ENCODE data around the gene WBP4. TPM values are rescaled to one million over a fixed set of nuclear protein-coding genes. Genes with fewer than 3 reads are reported as not detected.
"Not testable (repeated sequence)": the region's sequence is repeated elsewhere in the genome, so short reads cannot be mapped to it uniquely, and the experiment has no call there.

Gene WBP4
- total RNA-seq, 1 donor from 2014 or later, result 8.9 TPM

- Mint-ChIP-seq H3K4me1 (ENCODE audit: low read depth, unreplicated experiment) (no peaks in the 10 kb centered on the region), H3K36me3 (ENCODE audit: unreplicated experiment) (no peaks in the 10 kb centered on the region), H3K27me3 (ENCODE audit: unreplicated experiment) (peaks cover 1% of the 10 kb centered on the region), H3K27ac (ENCODE audit: unreplicated experiment) (no peak overlapping the region), H3K4me3 (ENCODE audit: unreplicated experiment) (no peak overlapping the region), H3K9me3 (ENCODE audit: unreplicated experiment) (no peaks in the 10 kb centered on the region)
- TF ChIP-seq, protein P1, sequence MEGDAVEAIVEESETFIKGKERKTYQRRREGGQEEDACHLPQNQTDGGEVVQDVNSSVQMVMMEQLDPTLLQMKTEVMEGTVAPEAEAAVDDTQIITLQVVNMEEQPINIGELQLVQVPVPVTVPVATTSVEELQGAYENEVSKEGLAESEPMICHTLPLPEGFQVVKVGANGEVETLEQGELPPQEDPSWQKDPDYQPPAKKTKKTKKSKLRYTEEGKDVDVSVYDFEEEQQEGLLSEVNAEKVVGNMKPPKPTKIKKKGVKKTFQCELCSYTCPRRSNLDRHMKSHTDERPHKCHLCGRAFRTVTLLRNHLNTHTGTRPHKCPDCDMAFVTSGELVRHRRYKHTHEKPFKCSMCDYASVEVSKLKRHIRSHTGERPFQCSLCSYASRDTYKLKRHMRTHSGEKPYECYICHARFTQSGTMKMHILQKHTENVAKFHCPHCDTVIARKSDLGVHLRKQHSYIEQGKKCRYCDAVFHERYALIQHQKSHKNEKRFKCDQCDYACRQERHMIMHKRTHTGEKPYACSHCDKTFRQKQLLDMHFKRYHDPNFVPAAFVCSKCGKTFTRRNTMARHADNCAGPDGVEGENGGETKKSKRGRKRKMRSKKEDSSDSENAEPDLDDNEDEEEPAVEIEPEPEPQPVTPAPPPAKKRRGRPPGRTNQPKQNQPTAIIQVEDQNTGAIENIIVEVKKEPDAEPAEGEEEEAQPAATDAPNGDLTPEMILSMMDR (IDR thresholded peaks at IDR 0.05; ENCODE audit: partially characterized antibody, unreplicated experiment), result no peak
- no peak for DNase-seq
Measured at GRCh38 chr13:41117869-41118268, 56.6 kb downstream of the WBP4 start.

- Mint-ChIP-seq H3K27ac (ENCODE audit: unreplicated experiment) (no peak overlapping the region), H3K4me3 (ENCODE audit: unreplicated experiment) (no peak overlapping the region), H3K9me3 (ENCODE audit: unreplicated experiment) (no peaks in the 10 kb centered on the region), H3K27me3 (ENCODE audit: unreplicated experiment) (no peaks in the 10 kb centered on the region), H3K36me3 (ENCODE audit: unreplicated experiment) (no peaks in the 10 kb centered on the region), H3K4me1 (ENCODE audit: low read depth, unreplicated experiment) (no peaks in the 10 kb centered on the region)
- TF ChIP-seq, protein P1 (IDR thresholded peaks at IDR 0.05; ENCODE audit: partially characterized antibody, unreplicated experiment), result no peak
- no peak for DNase-seq
Measured at GRCh38 chr13:41122838-41123237, 61.5 kb downstream of the WBP4 start.

- no peak for DNase-seq
- no peak overlapping the region for H3K4me3 Mint-ChIP-seq (ENCODE audit: unreplicated experiment)
- TF ChIP-seq, protein P1 (IDR thresholded peaks at IDR 0.05; ENCODE audit: partially characterized antibody, unreplicated experiment), result no peak
- H3K4me1 Mint-ChIP-seq (ENCODE audit: low read depth, unreplicated experiment), result peaks cover 16% of the 10 kb centered on the region
- peaks cover 3% of the 10 kb centered on the region for H3K9me3 Mint-ChIP-seq (ENCODE audit: unreplicated experiment)
- no peaks in the 10 kb centered on the region for H3K36me3 Mint-ChIP-seq (ENCODE audit: unreplicated experiment)
- H3K27me3 Mint-ChIP-seq (ENCODE audit: unreplicated experiment), result no peaks in the 10 kb centered on the region
- no peak overlapping the region for H3K27ac Mint-ChIP-seq (ENCODE audit: unreplicated experiment)
Measured at GRCh38 chr13:41127701-41128100, 66.4 kb downstream of the WBP4 start.

- Mint-ChIP-seq H3K4me1 (ENCODE audit: low read depth, unreplicated experiment) (peaks cover 16% of the 10 kb centered on the region), H3K9me3 (ENCODE audit: unreplicated experiment) (peaks cover 5% of the 10 kb centered on the region), H3K27me3 (ENCODE audit: unreplicated experiment) (no peaks in the 10 kb centered on the region), H3K36me3 (ENCODE audit: unreplicated experiment) (no peaks in the 10 kb centered on the region), H3K4me3 (ENCODE audit: unreplicated experiment) (peak overlapping the region; percentile 96), H3K27ac (ENCODE audit: unreplicated experiment) (no peak overlapping the region)
- TF ChIP-seq, protein P1 (IDR thresholded peaks at IDR 0.05; ENCODE audit: partially characterized antibody, unreplicated experiment), result no peak
- DNase-seq, result no peak
Measured at GRCh38 chr13:41130356-41130755, 69.0 kb downstream of the WBP4 start.

- Mint-ChIP-seq H3K4me3 (ENCODE audit: unreplicated experiment) (peak overlapping the region; percentile 96), H3K27ac (ENCODE audit: unreplicated experiment) (peak overlapping the region; percentile 46), H3K4me1 (ENCODE audit: low read depth, unreplicated experiment) (peaks cover 16% of the 10 kb centered on the region)
- not testable (repeated sequence) for DNase-seq; H3K9me3 Mint-ChIP-seq (ENCODE audit: unreplicated experiment); H3K36me3 Mint-ChIP-seq (ENCODE audit: unreplicated experiment); H3K27me3 Mint-ChIP-seq (ENCODE audit: unreplicated experiment)
Measured at GRCh38 chr13:41131189-41131588, 69.9 kb downstream of the WBP4 start.

DNA sequence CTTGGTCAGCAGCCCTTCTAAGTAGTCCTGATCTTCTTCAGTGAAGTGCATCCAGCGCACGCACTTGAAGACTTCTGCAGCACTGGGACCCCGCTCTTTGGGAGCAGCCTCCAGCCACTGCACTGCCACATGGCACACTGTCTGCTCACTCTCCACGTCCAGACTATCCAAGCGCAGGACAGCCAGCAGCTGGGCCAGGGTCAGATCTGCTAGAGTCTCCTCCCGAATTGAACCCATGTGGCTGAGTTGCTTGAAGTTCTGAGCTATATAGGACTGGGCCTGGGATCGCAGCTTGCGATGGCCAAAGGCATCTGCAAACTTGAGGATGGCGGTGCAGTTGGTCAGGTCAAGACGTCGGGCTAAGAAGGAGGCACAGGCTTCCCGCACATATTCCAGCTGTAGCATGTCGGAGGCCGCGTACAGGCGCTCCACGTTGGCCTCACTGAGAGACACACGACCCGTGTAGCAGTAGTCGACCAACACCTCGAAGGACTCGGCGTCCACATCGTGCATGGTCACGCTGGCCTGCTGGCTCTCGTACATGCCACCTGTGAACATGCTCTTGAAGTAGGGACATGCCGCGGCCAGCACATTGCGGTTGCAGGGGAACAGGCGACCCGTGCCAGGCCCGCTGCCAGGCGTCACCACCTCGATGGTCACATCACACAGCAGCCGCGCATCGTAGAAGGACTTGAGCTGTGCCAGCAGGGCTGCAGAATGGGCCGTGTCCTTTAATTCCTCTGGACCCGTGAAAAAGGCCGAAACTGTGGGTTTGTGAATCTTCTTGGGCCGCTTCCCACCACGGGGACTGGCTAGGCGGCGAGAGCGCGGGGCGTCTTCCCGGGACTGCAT, 70.6 kb downstream of the WBP4 start:
- H3K9me3 Mint-ChIP-seq (ENCODE audit: unreplicated experiment); DNase-seq; H3K36me3 Mint-ChIP-seq (ENCODE audit: unreplicated experiment); H3K27me3 Mint-ChIP-seq (ENCODE audit: unreplicated experiment): not testable (repeated sequence)
- peak overlapping the region; percentile 92 for H3K27ac Mint-ChIP-seq (ENCODE audit: unreplicated experiment)
- H3K4me3 Mint-ChIP-seq (ENCODE audit: unreplicated experiment), result peak overlapping the region; percentile 96
- peaks cover 16% of the 10 kb centered on the region for H3K4me1 Mint-ChIP-seq (ENCODE audit: low read depth, unreplicated experiment)

All from glutamatergic neuron (in vitro differentiated cells).